ENCODE results near the gene MRPL36.

The MRPL36 gene

DNA sequence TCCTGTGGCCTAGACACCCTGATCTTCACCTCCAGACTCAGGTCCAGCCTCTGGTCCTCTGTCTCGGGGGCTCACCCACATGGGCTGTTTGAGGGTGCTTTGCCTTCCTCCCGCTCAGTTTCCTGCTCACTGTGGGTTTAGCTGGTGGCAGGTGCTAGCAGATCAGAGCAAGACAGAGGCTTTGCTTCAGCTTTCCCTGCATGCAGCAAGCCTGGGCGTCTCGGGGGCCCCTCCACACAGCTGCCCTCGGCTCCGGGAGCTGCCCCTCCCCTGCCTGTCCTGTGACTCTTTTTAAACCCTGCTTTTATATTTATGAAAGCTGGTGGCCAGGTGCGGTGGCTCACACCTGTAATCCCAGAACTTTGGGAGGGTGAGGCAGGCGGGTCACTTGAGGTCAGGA, 14.6 kb downstream of the MRPL36 start:
- Histone ChIP-seq H3K27ac (no peak overlapping the region), H3K4me3 (no peak overlapping the region), H3K9ac (ENCODE audit: insufficient read length) (no peak overlapping the region), H3K36me3 (ENCODE audit: insufficient read depth, low read length) (no peaks in the 10 kb centered on the region), H3K9me3 (ENCODE audit: low read depth, low read length) (no peaks in the 10 kb centered on the region)
- DNase-seq (ENCODE audit: low read depth, low spot score), result no peak
- TF ChIP-seq POLR2AphosphoS5 (IDR thresholded peaks at IDR 0.05; ENCODE audit: borderline replicate concordance, low read depth, low read length), result no peak
- no peak for TF ChIP-seq EZH2 (IDR thresholded peaks at IDR 0.05)
- TF ChIP-seq FOXP2 (optimal IDR thresholded peaks at IDR 0.05; ENCODE audit: control extremely low read depth, extremely low read length, insufficient read depth), result no peak

- H3K36me3 ChIP-seq (ENCODE audit: insufficient read depth, low read length), result no peaks in the 10 kb centered on the region
- no peaks in the 10 kb centered on the region for H3K9me3 ChIP-seq (ENCODE audit: low read depth, low read length)
- no peak overlapping the region for H3K4me3 ChIP-seq
- DNase-seq (ENCODE audit: low read depth, low spot score), result no peak
- no peak overlapping the region for H3K9ac ChIP-seq (ENCODE audit: insufficient read length)
- no peak overlapping the region for H3K27ac ChIP-seq
- no peak for TF ChIP-seq EZH2 (IDR thresholded peaks at IDR 0.05)
- no peak for TF ChIP-seq FOXP2 (optimal IDR thresholded peaks at IDR 0.05; ENCODE audit: control extremely low read depth, extremely low read length, insufficient read depth)
- no peak for TF ChIP-seq POLR2AphosphoS5 (IDR thresholded peaks at IDR 0.05; ENCODE audit: borderline replicate concordance, low read depth, low read length)
Observed at GRCh38 chr5:1784197-1785050, 15.2 kb downstream of the MRPL36 start.

DNA sequence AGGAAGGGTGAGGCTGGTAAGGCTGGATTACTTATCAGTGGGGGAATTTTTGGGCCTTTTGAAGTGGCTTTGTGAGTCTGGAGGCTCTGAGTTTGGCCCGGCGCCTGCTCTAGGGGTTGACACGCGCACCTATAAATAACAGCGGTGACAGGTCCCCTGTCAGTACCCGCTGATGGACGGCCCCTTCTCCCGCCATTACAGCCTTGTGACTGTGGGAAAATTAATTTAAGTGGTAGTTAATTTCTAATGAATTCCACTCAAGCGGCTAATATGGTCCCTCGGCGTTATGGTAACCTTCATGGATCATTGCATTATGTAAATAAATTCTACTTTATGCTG, 16.5 kb downstream of the MRPL36 start:
- no peak overlapping the region for H3K27ac ChIP-seq
- no peak for TF ChIP-seq EZH2 (IDR thresholded peaks at IDR 0.05)
- no peak for TF ChIP-seq FOXP2 (optimal IDR thresholded peaks at IDR 0.05; ENCODE audit: control extremely low read depth, extremely low read length, insufficient read depth)
- TF ChIP-seq POLR2AphosphoS5 (IDR thresholded peaks at IDR 0.05; ENCODE audit: borderline replicate concordance, low read depth, low read length), result no peak
- H3K4me3 ChIP-seq, result no peak overlapping the region
- no peaks in the 10 kb centered on the region for H3K36me3 ChIP-seq (ENCODE audit: insufficient read depth, low read length)
- DNase-seq (ENCODE audit: low read depth, low spot score), result no peak
- no peak overlapping the region for H3K9ac ChIP-seq (ENCODE audit: insufficient read length)
- no peaks in the 10 kb centered on the region for H3K9me3 ChIP-seq (ENCODE audit: low read depth, low read length)

- H3K36me3 ChIP-seq (ENCODE audit: insufficient read depth, low read length), result no peaks in the 10 kb centered on the region
- H3K9me3 ChIP-seq (ENCODE audit: low read depth, low read length), result no peaks in the 10 kb centered on the region
- no peak overlapping the region for H3K9ac ChIP-seq (ENCODE audit: insufficient read length)
- H3K27ac ChIP-seq, result no peak overlapping the region
- TF ChIP-seq FOXP2 (optimal IDR thresholded peaks at IDR 0.05; ENCODE audit: control extremely low read depth, extremely low read length, insufficient read depth) (no peak), EZH2 (IDR thresholded peaks at IDR 0.05) (no peak), POLR2AphosphoS5 (IDR thresholded peaks at IDR 0.05; ENCODE audit: borderline replicate concordance, low read depth, low read length) (no peak)
- no peak for DNase-seq (ENCODE audit: low read depth, low spot score)
- no peak overlapping the region for H3K4me3 ChIP-seq
Observed at GRCh38 chr5:1782385-1783215, 17.0 kb downstream of the MRPL36 start.

DNA sequence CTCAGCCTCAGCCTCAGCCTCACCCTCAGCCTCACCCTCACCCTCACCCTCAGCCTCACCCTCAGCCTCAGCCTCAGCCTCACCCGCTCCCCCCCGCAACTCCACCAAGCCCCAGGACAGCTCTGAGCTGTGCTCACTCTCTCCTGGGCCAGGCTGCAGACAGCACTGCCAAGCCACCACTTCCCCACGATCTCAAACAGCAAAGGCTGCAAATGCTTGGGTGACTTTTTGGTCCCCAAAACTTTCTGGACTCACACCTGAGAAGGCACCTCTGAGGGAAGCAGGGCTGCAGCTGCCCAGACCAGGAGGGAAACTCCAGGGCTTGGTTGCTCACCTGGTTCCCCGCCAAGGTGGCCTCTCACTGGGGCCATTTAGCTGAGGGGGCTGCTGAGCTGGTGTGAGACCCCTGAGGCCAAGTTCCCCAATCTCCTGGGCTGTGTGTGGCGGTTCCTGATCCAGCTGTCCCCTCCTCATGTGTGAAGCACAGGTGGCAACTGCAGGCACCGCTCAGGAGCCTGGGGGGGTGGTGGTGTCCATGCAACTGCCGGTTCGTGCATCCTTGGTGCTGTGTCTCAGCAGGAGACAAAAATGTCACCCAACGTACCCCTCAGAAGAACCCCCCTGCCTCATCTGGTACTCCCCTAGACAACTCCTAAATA, 17.8 kb downstream of the MRPL36 start:
- Histone ChIP-seq H3K4me3 (no peak overlapping the region), H3K9ac (ENCODE audit: insufficient read length) (no peak overlapping the region)
- no peak for DNase-seq (ENCODE audit: low read depth, low spot score)

GRCh38 chr5:1781107-1781506, 18.5 kb downstream of the MRPL36 start:
- Histone ChIP-seq H3K27ac (no peak overlapping the region), H3K9ac (ENCODE audit: insufficient read length) (no peak overlapping the region), H3K4me3 (no peak overlapping the region), H3K9me3 (ENCODE audit: low read depth, low read length) (no peaks in the 10 kb centered on the region), H3K36me3 (ENCODE audit: insufficient read depth, low read length) (no peaks in the 10 kb centered on the region)
- no peak for TF ChIP-seq FOXP2 (optimal IDR thresholded peaks at IDR 0.05; ENCODE audit: control extremely low read depth, extremely low read length, insufficient read depth)
- no peak for TF ChIP-seq EZH2 (IDR thresholded peaks at IDR 0.05)
- no peak for TF ChIP-seq POLR2AphosphoS5 (IDR thresholded peaks at IDR 0.05; ENCODE audit: borderline replicate concordance, low read depth, low read length)
- no peak for DNase-seq (ENCODE audit: low read depth, low spot score)

More for the DNA sequence above, 17.8 kb downstream of the MRPL36 start:
- Histone ChIP-seq H3K36me3 (ENCODE audit: insufficient read depth, low read length) (no peaks in the 10 kb centered on the region), H3K27ac (no peak overlapping the region), H3K9me3 (ENCODE audit: low read depth, low read length) (no peaks in the 10 kb centered on the region)
- no peak for TF ChIP-seq EZH2 (IDR thresholded peaks at IDR 0.05)

DNA sequence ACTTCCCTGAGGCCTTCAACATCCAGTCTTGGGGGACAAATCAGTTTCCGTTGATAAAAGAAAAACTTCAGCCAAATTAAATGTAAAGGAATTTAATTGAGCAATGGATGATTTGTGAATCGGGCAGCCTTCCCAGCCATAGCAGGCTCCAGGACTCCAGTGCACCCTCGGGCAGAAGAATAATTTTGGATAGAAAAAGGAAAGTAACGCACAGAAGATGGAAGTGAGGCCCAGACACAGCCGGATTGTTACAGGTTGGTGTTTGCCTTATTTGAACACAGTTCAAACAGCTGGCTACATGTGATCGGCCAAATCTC, 19.1 kb downstream of the MRPL36 start:
- Histone ChIP-seq H3K36me3 (ENCODE audit: insufficient read depth, low read length) (no peaks in the 10 kb centered on the region), H3K27ac (no peak overlapping the region), H3K9me3 (ENCODE audit: low read depth, low read length) (no peaks in the 10 kb centered on the region), H3K9ac (ENCODE audit: insufficient read length) (no peak overlapping the region), H3K4me3 (no peak overlapping the region)
- TF ChIP-seq FOXP2 (optimal IDR thresholded peaks at IDR 0.05; ENCODE audit: control extremely low read depth, extremely low read length, insufficient read depth) (no peak), POLR2AphosphoS5 (IDR thresholded peaks at IDR 0.05; ENCODE audit: borderline replicate concordance, low read depth, low read length) (no peak), EZH2 (IDR thresholded peaks at IDR 0.05) (no peak)
- no peak for DNase-seq (ENCODE audit: low read depth, low spot score)

GRCh38 chr5:1779782-1780613, 19.6 kb downstream of the MRPL36 start:
- H3K9me3 ChIP-seq (ENCODE audit: low read depth, low read length), result no peaks in the 10 kb centered on the region
- no peaks in the 10 kb centered on the region for H3K36me3 ChIP-seq (ENCODE audit: insufficient read depth, low read length)
- TF ChIP-seq EZH2 (IDR thresholded peaks at IDR 0.05) (no peak), POLR2AphosphoS5 (IDR thresholded peaks at IDR 0.05; ENCODE audit: borderline replicate concordance, low read depth, low read length) (no peak), FOXP2 (optimal IDR thresholded peaks at IDR 0.05; ENCODE audit: control extremely low read depth, extremely low read length, insufficient read depth) (no peak)
- no peak overlapping the region for H3K4me3 ChIP-seq
- no peak for DNase-seq (ENCODE audit: low read depth, low spot score)
- H3K27ac ChIP-seq, result no peak overlapping the region
- no peak overlapping the region for H3K9ac ChIP-seq (ENCODE audit: insufficient read length)

All from SK-N-MC (cell line).